Measurements from ENCODE around the gene HDAC4.

Gene HDAC4

GRCh38 chr2:239008677-239009588 is 391.9 kb downstream of the HDAC4 start:
- no peak for DNase-seq (ENCODE audit: low read depth)

GRCh38 chr2:239008004-239008403 is 392.8 kb downstream of the HDAC4 start:
- no peak for DNase-seq (ENCODE audit: low read depth)

GRCh38 chr2:239006622-239007285 is 394.1 kb downstream of the HDAC4 start:
- DNase-seq (ENCODE audit: low read depth) = no peak

- DNase-seq (ENCODE audit: low read depth) = no peak
Observed at GRCh38 chr2:239005586-239005985, 395.2 kb downstream of the HDAC4 start.

GRCh38 chr2:239004274-239005015 is 396.4 kb downstream of the HDAC4 start:
- DNase-seq (ENCODE audit: low read depth) = no peak

GRCh38 chr2:239003624-239004273 is 397.1 kb downstream of the HDAC4 start:
- no peak for DNase-seq (ENCODE audit: low read depth)

GRCh38 chr2:239002954-239003623 is 397.7 kb downstream of the HDAC4 start:
- no peak for DNase-seq (ENCODE audit: low read depth)

- no peak for DNase-seq (ENCODE audit: low read depth)
Observed at GRCh38 chr2:239002591-239002953, 398.2 kb downstream of the HDAC4 start.

- DNase-seq (ENCODE audit: low read depth) = no peak
Observed at GRCh38 chr2:239001794-239002193, 399.0 kb downstream of the HDAC4 start.

- no peak for DNase-seq (ENCODE audit: low read depth)
Observed at GRCh38 chr2:239000500-239001073, 400.2 kb downstream of the HDAC4 start.

- no peak for DNase-seq (ENCODE audit: low read depth)
Observed at GRCh38 chr2:239000089-239000488, 400.7 kb downstream of the HDAC4 start.

- DNase-seq (ENCODE audit: low read depth) = no peak
Observed at GRCh38 chr2:238999291-238999741, 401.5 kb downstream of the HDAC4 start.

GRCh38 chr2:238998801-238999200 is 402.0 kb downstream of the HDAC4 start:
- DNase-seq (ENCODE audit: low read depth) = no peak
